Gastrocnemius medialis (tissue), 4 donors: ENCODE measurements around the gene HSD11B2. TPM values are rescaled to one million over a fixed set of nuclear protein-coding genes. Genes with fewer than 3 reads are reported as not detected.

ENCODE experiments used
- ATAC-seq, 2 donors: fragments of 150-250 bp; one replicate each; pipeline ENCODE4 v1.9.1; 2016
- DNase-seq, 2 donors: peaks; one replicate each; pipeline ENCODE4 v3.0.0-alpha.2; 2019
- H3K27ac ChIP-seq, 4 donors: fragments of 200-600 bp; sonication (generic); 1 replicate in 1 of 4; 2 replicates in 3 of 4; pipeline ENCODE4 v1.5.1; 2016 to 2018; ENCODE audit warnings: mild to moderate bottlenecking in 2 of 4, moderate library complexity in 1 of 4
- H3K27me3 ChIP-seq, 3 donors: fragments of 200-600 bp; sonication (generic) in 2 of 3; 1 replicate in 1 of 3; 2 replicates in 2 of 3; pipeline versions ENCODE4 v1.5.1 to v1.6.0; 2016 to 2019; ENCODE audit warnings: mild to moderate bottlenecking in 1 of 3, moderate library complexity in 1 of 3
- H3K36me3 ChIP-seq, 2 donors: fragments of 200-600 bp; sonication (generic) in 1 of 2; one replicate each; pipeline ENCODE4 v1.5.1; 2017 to 2018
- H3K4me1 ChIP-seq, 2 donors: fragments of 200-600 bp; sonication (generic) in 1 of 2; one replicate each; pipeline ENCODE4 v1.5.1; 2016 to 2017; ENCODE audit warnings: mild to moderate bottlenecking in 2 of 2
- H3K4me3 ChIP-seq, 4 donors: fragments of 200-600 bp; sonication (generic) in 3 of 4; 1 replicate in 1 of 4; 2 replicates in 3 of 4; pipeline ENCODE4 v1.5.1; 2016 to 2019; ENCODE audit warnings: mild to moderate bottlenecking in 2 of 4
- H3K9me3 ChIP-seq, 3 donors: fragments of 200-600 bp; sonication (generic) in 2 of 3; 1 replicate in 1 of 3; 2 replicates in 2 of 3; pipeline ENCODE4 v1.5.1; 2016 to 2019
- POLR2A ChIP-seq, 2 donors: fragments of 450-650 bp; IDR thresholded peaks; one replicate each; pipeline ENCODE4 v1.6.1; 2017; ENCODE audit warnings: antibody characterized with exemption in 2 of 2, mild to moderate bottlenecking in 2 of 2, moderate library complexity in 2 of 2
- in situ Hi-C, 4 donors: fragments of 200-750 bp; cut with MboI; loops; one replicate each; pipeline versions ENCODE4 v1.15.0 to v1.8.0; 2017; ENCODE audit warnings: low sequenced_read_pairs in 4 of 4
- intact Hi-C: fragments of 100-400 bp; cut with DNase I; formaldehyde crosslinking; loops from one replicate; pipeline ENCODE4 v1.15.1; 2023; ENCODE audit warnings: low total_unique reads
- total RNA-seq, 4 donors: library from RNA; depleted of rRNA; stranded (reverse); fragments of >200 nt; gene quantifications; one replicate each; pipeline versions ENCODE4 v1.1.0 to v1.2.3, GENCODE V29; 2016
- TF ChIP-seq, protein P1 (sequence below), 5 experiments: fragments of 450-650 bp in 3 of 5; fragments of 200-600 bp in 2 of 5; sonication (generic) in 2 of 5; IDR thresholded peaks in 4 of 5; conservative IDR thresholded peaks in 1 of 5; 1 replicate in 4 of 5; 2 replicates in 1 of 5; pipeline ENCODE4 v1.5.1; 2016 to 2019; ENCODE audit warnings: antibody characterized with exemption in 5 of 5, mild to moderate bottlenecking in 3 of 5, moderate library complexity in 3 of 5

Gene HSD11B2
- total RNA-seq, 4 donors from 2014 or later, result 2.3 to 4.1 TPM; not detected in 2

DNA sequence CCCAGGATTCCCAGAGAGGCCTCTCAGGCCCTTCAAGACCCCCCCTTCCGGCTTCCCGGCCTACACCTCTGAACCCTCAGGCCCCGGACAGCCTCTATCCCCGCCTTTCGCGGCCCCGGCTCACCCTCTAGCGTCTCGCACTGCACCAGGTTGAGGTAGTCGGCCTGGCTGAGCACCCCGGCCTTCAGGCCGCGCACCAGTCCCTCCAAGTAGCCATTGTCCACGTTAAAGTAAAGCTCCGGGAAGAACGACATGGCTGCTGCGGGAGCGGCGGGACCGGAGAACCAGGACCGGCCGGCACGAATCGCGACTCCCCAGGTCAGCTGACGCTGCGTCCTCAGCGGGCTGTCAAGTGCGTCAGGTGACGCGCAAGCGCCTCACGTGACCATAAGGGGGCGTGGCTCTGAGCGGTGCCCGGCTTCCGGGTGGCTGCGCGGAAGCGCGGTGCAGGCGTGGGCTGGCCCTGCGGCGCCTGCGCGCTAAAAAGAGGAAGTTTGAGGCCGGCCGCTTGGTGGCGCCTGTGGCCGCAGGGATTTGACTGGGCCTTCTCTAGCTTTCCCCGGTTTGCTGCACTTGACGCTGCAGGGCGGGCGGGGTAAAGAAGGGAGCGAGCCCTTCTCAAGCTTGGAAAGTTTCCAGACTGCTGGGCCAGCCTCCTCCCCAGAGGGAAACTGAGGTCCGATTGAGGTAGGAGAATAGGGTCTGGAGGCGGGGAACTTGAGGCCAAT lies 50.1 kb downstream of the HSD11B2 start, which contains the start of gene ATP6V0D1:
Gene ATP6V0D1 (minus strand): TSS at position 325 of the 728 bp plus-strand sequence. CDS start 71 bp downstream, at position 254.
- intact Hi-C loops, result loop anchor here (2.0 to 5.0 kb wide), 2 partner anchors 41 to 82 kb away; partner anchors contain the start of gene CTCF

GRCh38 chr16:67481561-67482232 lies 50.8 kb downstream of the HSD11B2 start:
- peaks cover 21 to 33% of the 10 kb centered on the region in 2 donors for H3K4me1 ChIP-seq
- no peaks in the 10 kb centered on the region for H3K27me3 ChIP-seq
- no peaks in the 10 kb centered on the region for H3K9me3 ChIP-seq
- H3K36me3 ChIP-seq, result no peaks in the 10 kb centered on the region
- H3K27ac ChIP-seq, result peak overlapping the region; percentile 72 to 97 (median 90)
- peak overlapping the region; percentile 43 to 98 (median 75) for H3K4me3 ChIP-seq
- in situ Hi-C loops, result loop anchor here in 1 of 4 donors (5.0 kb wide), 1 partner anchor 36 kb away; no protein-coding TSS in a partner anchor
- no peak for TF ChIP-seq POLR2A (IDR thresholded peaks at IDR 0.05)
- TF ChIP-seq, protein P1, sequence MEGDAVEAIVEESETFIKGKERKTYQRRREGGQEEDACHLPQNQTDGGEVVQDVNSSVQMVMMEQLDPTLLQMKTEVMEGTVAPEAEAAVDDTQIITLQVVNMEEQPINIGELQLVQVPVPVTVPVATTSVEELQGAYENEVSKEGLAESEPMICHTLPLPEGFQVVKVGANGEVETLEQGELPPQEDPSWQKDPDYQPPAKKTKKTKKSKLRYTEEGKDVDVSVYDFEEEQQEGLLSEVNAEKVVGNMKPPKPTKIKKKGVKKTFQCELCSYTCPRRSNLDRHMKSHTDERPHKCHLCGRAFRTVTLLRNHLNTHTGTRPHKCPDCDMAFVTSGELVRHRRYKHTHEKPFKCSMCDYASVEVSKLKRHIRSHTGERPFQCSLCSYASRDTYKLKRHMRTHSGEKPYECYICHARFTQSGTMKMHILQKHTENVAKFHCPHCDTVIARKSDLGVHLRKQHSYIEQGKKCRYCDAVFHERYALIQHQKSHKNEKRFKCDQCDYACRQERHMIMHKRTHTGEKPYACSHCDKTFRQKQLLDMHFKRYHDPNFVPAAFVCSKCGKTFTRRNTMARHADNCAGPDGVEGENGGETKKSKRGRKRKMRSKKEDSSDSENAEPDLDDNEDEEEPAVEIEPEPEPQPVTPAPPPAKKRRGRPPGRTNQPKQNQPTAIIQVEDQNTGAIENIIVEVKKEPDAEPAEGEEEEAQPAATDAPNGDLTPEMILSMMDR (IDR thresholded peaks at IDR 0.05 in 4 of 5, conservative IDR thresholded peaks at IDR 0.05 in 1 of 5), result no peak
- DNase-seq, result peak in 1 of 2 donors; percentile 48
- intact Hi-C loops, result loop anchor here (2.0 to 5.0 kb wide), 2 partner anchors 41 to 81 kb away; partner anchors contain the start of gene CTCF
- ATAC-seq, result peak in 1 of 2 donors; percentile 12

More for the DNA sequence above, 50.1 kb downstream of the HSD11B2 start, which contains the start of gene ATP6V0D1:
- peak; percentile 88 to 90 for TF ChIP-seq POLR2A (IDR thresholded peaks at IDR 0.05)
- TF ChIP-seq, protein P1 (IDR thresholded peaks at IDR 0.05 in 4 of 5, conservative IDR thresholded peaks at IDR 0.05 in 1 of 5), result peak; percentile 88 to 95 (median 94)
- in situ Hi-C loops, result loop anchor here in 1 of 4 donors (5.0 kb wide), 1 partner anchor 36 kb away; no protein-coding TSS in a partner anchor
- H3K27ac ChIP-seq, result peak within 1 kb of the TSS; percentile 82 to 97 (median 95)
- H3K4me3 ChIP-seq, result peak within 1 kb of the TSS; percentile 65 to 98 (median 92)
- H3K27me3 ChIP-seq, result no peaks in the 10 kb centered on the region
- no peaks in the 10 kb centered on the region for H3K36me3 ChIP-seq
- ATAC-seq (peak; percentile 97), DNase-seq (peak; percentile 95 to 98)
- peaks cover 28 to 40% of the 10 kb centered on the region in 2 donors for H3K4me1 ChIP-seq
- H3K9me3 ChIP-seq, result no peaks in the 10 kb centered on the region

GRCh38 chr16:67482233-67482924 lies 51.5 kb downstream of the HSD11B2 start:
- in situ Hi-C loops, result loop anchor here in 1 of 4 donors (5.0 kb wide), 1 partner anchor 35 kb away; no protein-coding TSS in a partner anchor
- peaks cover 21 to 32% of the 10 kb centered on the region in 2 donors for H3K4me1 ChIP-seq
- H3K27ac ChIP-seq, result peak overlapping the region; percentile 72 to 97 (median 90)
- DNase-seq (no peak), ATAC-seq (no peak)
- H3K4me3 ChIP-seq, result peak overlapping the region in 3 of 4 donors; percentile 62 to 98 (median 88)
- H3K9me3 ChIP-seq, result no peaks in the 10 kb centered on the region
- intact Hi-C loops, result loop anchor here (5.0 kb wide), 1 partner anchor 40 kb away; no protein-coding TSS in a partner anchor
- no peaks in the 10 kb centered on the region for H3K27me3 ChIP-seq
- no peak for TF ChIP-seq POLR2A (IDR thresholded peaks at IDR 0.05)
- TF ChIP-seq, protein P1 (IDR thresholded peaks at IDR 0.05 in 4 of 5, conservative IDR thresholded peaks at IDR 0.05 in 1 of 5), result no peak
- H3K36me3 ChIP-seq, result no peaks in the 10 kb centered on the region

DNA sequence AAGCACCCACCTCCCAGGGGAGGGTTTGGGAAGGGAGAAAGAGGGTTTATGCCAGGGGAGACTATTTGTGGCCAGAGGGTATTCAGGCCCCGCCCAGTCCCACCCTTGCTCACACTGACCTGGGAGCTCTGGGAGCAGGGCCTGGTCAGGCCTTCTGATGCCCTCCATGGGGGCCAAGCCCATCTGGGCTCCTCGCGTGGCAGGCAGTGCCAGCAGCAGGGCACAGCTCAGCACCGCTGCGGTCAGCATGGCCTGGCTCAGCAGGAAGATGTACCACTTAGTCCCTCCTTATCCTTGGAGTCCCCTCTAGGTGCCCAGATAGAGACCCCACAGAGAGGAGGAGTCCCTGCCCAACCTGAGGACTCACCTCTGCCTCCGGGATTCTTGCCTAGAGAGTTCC lies 52.2 kb downstream of the HSD11B2 start, which contains the start of gene AGRP:
Gene AGRP (minus strand): TSS at position 398 of the 400 bp plus-strand sequence. CDS start 149 bp downstream, at position 249.
- no peak within 1 kb of the TSS for H3K4me3 ChIP-seq
- no peaks in the 10 kb centered on the region for H3K9me3 ChIP-seq
- peak within 1 kb of the TSS in 3 of 4 donors; percentile 86 to 97 (median 95) for H3K27ac ChIP-seq
- TF ChIP-seq, protein P1 (IDR thresholded peaks at IDR 0.05 in 4 of 5, conservative IDR thresholded peaks at IDR 0.05 in 1 of 5), result no peak
- TF ChIP-seq POLR2A (IDR thresholded peaks at IDR 0.05), result no peak
- no peaks in the 10 kb centered on the region for H3K27me3 ChIP-seq
- H3K4me1 ChIP-seq, result peaks cover 21 to 32% of the 10 kb centered on the region in 2 donors
- ATAC-seq (no peak), DNase-seq (no peak)
- no peaks in the 10 kb centered on the region for H3K36me3 ChIP-seq
- in situ Hi-C loops, result loop anchor here in 1 of 4 donors (5.0 kb wide), 1 partner anchor 34 kb away; no protein-coding TSS in a partner anchor
- intact Hi-C loops, result loop anchor here (5.0 kb wide), 1 partner anchor 39 kb away; no protein-coding TSS in a partner anchor
